GM18909 (cell line): ENCODE measurements around the gene LIN52.
"Not testable (repeated sequence)": the region's sequence is repeated elsewhere in the genome, so short reads cannot be mapped to it uniquely, and the experiment has no call there.

Experiments
- ATAC-seq: cut with Tn5 transposase; IDR thresholded peaks from one replicate; pipeline ENCODE4 v1.9.1; 2021; ENCODE audit warnings: mild to moderate bottlenecking; ENCODE audit not compliant: unreplicated experiment, poor library complexity

Gene LIN52

DNA sequence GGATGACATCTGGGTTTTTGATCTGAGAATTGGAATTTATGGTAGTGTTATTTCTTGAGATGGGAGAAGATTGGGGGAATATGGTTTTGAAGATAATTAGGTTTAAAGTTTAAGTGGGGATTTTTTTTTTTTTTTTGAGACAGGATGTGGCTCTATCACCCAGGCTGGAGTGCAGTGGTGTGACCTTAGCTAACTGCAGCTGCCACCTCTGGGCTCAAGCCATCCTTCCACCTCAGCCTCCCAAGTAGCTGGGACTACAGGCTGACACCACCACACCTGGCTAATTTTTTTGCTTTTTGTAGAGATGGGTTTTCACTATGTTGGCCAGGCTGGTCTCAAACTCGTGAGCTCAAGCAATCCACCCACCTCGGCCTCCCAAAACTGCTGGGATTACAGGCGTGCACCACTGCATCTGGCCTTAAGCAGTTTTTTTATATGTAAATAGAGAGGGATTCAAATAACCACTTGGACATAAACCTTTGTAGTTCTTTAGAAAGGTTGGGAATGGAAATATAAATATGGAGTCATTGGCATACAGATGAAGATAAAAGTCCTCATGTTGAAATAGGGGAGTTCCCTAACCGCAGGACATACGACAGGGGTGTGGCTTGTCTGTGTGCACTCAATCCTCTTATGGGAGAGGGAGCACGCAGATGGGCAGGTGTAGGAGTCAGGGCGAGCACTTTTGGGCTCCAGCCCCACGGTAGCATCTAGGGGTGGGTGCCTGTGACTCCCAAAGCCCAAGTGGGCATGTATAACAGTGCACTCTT lies 4.7 kb downstream of the LIN52 start:
- no peak for ATAC-seq

DNA sequence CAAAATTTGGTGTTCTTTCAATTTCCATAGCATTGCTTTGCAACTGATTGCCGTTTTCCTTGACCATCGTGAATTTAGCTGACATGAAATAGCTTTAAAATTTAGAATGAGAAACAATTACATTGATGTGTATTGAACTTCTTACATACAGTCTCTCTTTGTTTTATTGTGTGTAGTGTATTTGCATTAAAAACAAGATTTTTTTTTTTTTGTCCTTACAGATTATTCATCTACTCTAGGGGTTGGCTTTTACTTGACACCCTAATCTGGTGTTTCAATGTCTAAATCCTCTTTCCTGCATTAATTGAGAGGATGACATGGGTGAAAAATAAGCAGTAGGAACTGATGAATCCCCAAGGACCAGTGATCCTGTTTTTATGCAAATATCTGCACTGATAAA lies 20.6 kb downstream of the LIN52 start:
- no peak for ATAC-seq

GRCh38 chr14:74109369-74109768 lies 24.6 kb downstream of the LIN52 start:
- no peak for ATAC-seq

DNA sequence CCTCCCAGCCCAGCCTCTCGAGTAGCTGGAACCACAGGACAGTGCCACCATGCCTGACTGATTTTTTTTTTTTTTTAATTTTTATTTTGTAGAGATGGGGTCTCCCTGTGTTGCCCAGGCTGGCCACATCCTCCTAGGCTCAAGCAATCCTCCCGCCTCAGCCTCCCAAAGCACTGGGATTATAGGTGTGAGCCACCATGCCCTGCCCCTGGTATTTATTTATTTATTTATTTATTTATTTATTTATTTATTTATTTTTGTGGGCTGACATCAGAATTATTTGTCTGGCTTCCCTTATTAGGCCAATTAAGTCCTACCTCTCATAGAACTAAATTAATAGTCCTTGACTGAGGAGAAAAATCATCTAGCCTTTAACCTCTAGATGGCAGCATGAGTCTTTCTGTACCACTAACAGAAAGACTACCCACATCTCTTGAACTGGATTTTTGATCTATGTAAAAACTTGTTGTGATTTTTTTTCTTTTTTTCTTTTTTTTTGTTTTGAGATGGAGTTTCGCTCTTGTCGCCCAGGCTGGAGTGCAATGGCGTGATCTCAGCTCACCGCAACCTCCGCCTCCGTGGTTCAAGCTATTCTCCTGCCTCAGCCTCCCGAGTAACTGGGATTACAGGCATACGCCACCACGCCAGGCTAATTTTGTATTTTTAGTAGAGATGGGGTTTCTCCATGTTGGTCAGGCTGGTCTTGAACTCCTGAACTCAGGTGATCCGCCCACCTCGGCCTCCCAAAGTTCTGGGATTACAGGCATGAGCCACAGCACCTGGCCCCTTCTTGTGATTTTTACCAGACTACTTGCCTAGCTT lies 26.9 kb downstream of the LIN52 start:
- ATAC-seq = not testable (repeated sequence)

DNA sequence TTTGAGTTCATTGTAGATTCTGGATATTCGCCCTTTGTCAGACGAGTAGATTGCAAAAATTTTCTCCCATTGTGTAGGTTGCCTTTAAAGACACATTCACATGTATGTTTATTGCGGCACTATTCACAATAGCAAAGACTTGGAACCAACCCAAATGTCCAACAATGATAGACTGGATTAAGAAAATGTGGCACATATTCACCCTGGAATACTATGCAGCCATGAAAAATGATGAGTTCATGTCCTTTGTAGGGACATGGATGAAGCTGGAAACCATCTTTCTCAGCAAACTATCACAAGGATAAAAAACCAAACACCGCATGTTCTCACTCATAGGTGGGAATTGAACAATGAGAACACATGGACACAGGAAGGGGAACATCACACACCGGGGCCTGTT lies 40.7 kb downstream of the LIN52 start:
- ATAC-seq = not testable (repeated sequence)

DNA sequence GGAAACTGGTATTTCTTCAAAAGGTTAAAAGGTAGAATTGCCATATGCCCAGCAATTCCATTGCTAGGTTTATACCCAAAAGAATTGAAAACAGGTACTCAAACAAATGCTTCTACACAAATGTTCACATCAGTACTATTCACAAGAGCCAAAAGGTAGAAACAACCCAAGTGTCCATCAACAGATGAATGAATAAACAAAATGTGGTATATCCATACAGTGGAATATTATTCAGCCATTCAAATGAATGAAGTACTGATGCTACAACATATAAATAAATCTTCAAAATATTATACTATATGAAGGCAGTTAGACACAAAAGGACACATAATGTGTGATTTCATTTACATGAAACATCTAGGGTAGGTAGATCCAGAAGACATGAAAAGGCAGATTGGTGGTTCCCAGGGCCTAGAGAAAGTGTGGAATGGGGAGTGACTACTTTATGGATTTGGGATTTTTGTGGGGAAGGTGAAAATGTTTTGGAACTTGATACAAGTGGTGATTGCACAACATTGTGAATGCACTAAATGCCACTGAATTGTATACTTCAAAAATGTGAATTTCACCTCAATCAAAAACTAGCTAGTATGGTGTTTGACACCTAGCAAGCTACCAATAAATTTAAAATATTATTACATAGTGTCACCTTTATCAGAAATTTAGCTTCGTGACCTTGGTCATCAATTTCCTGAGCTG lies 41.7 kb downstream of the LIN52 start:
- ATAC-seq = no peak

DNA sequence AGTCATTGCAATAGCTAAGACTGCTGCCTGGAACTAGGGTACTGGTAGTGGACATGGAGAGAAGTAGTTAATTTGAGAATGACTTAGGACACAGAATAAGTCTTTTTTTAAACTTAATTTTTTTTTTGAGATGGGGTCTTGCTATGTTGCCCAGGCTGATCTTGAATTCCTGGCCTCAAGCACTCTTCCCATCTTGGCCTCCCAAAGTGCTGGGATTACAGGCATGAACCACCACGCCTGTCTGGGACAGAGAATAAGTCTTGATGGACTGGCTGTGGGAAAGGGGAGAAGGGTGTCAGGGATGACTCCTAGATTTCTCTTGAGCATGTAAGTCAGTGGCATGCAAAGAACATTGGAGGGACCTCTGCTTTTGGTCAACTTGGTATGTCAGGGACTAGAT lies 42.9 kb downstream of the LIN52 start:
- no peak for ATAC-seq

- no peak for ATAC-seq
Observed at GRCh38 chr14:74133833-74134481, 49.2 kb downstream of the LIN52 start.

GRCh38 chr14:74134484-74134883 lies 49.7 kb downstream of the LIN52 start:
- ATAC-seq = no peak

DNA sequence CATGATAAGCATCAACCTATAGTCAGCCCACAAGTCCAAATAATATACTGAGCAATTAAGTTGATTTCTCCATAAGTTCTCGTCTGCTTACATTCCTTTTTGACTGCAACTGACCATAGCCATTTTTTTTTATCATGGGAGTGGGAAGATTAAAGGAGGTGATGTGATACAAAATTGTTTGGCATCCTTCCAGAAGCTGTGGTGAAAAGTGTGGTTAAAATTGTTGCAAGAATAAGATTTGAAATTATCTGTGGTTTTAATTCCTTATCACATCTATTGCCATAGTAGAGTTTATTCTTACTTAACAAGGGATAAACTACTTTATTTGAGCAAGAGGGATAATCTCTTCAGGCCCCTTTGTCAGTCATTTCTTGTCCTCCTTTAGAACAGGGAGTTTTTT lies 50.7 kb downstream of the LIN52 start:
- no peak for ATAC-seq

GRCh38 chr14:74140374-74140850 lies 55.7 kb downstream of the LIN52 start:
- ATAC-seq = no peak

DNA sequence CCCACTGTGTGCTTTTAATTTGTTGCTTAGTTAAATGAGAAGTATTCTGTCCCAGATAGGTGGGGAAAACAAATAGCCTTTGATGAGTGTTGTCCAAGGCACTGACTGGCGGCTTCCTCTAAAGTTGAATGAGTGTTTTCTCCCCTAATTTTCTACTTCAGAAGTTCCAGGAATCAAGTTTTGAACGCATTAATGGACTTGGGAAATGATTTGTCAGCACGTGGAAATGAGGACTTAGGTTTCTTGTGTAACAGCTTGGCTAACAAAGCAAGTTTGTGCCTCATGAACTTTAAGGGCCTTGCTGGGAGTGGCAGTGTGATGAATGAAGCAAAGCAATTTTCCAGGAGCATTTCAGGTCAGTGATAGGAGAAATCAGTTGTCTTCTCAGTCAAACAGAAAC lies 56.9 kb downstream of the LIN52 start:
- ATAC-seq = no peak

- ATAC-seq = no peak
Observed at GRCh38 chr14:74142523-74142922, 57.8 kb downstream of the LIN52 start.

DNA sequence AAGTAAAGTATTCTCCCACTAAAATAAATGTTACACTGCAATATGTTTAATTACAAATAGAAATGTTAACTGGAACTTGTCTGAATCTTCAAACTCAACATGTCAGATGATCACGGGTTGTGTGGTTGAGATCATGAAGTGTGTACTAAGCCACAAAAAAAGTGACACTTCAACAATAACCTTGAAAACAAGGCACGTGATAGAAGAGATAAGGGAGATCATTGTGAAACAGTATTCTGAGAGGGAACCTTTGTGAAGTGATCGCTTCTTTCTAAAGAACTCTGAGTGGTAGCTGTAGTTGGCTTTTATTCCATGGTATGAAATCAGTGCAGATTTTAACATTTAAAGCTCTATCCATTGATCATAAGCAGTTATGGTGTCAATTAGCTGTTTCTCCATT lies 60.0 kb downstream of the LIN52 start:
- no peak for ATAC-seq

DNA sequence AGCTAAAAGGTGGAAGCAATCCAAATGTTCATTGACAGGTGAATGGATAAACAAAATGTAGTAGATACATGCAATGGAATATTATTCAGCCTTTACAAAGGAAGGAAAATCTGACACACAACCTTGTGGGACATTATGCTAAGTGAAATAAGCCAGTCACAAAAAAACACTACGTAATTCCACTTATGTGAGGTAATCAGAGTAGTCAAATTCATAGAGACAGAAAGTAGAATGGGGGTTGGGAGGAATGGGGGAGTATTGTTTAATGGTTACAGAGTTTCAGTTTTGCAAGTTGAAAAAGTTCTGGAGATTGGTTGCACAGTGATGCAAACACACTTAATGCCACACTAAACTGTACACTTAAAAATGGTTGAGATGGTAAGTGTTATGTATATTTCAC lies 62.8 kb downstream of the LIN52 start:
- no peak for ATAC-seq

GRCh38 chr14:74148705-74149104 lies 63.9 kb downstream of the LIN52 start:
- no peak for ATAC-seq

- ATAC-seq = no peak
Observed at GRCh38 chr14:74155287-74155686, 70.5 kb downstream of the LIN52 start.

GRCh38 chr14:74155749-74156148 lies 71.0 kb downstream of the LIN52 start:
- no peak for ATAC-seq

DNA sequence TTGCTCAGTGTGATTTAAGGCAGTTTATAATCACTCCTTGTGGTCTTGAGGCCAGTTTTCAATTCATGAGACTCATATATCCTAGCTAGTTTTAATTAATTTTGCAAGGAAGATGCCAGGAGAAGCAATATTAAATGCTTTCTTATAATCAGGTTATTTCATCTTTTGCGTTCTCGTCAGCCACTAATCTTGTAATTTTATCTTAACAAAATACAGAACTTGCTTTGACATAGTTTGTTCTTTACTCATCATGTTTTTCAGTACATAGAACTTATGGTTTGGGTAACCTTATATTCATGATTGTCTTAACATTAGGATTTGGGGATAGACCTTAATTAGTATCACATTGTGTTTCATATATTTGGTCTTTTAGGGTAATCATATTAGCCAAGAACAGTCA lies 76.0 kb downstream of the LIN52 start:
- no peak for ATAC-seq

DNA sequence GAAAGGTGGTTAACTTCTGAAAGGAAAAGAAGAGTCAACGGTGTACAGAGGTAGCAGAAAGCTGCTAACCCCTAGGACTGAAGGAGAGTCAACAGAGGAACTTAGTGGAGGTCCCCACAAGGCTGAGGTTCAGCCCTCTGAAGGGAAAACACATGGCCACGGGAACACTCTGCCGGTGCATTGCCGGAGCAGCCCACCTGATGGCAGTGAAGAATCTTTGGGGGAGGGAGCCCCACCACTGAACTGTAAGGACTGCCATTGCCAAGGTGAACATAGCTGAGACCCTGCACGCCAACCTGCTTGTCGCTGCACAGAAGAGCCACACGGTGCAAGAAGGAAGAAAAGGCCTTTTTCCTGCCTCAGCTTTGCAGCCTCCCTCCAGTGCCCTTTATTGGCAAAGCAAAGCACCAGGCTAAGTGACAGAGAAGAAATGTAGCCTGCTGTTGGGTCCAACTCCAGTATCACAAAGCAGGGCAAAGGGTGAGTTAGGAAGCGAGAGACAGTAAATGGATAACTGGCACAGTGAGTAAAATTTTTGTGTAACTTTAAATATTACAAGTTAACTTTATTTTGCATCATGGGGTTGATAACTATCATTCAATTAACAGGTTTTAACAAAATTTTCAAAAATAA lies 76.9 kb downstream of the LIN52 start:
- no peak for ATAC-seq
